HL-60 (cell line): ENCODE measurements around the gene TDRD3.

Source experiments
- DNase-seq, 2 experiments: peaks; one replicate each; pipeline ENCODE4 v3.0.0-alpha.2; 2010 to 2020; ENCODE audit warnings: low read depth in 1 of 2, low spot score in 1 of 2
- H3K27ac ChIP-seq: fragments of 250-450 bp; sonication (Bioruptor Pico); replicated peaks from 2 replicates; pipeline ENCODE4 v1.5.1; 2020; ENCODE audit warnings: mild to moderate bottlenecking, moderate library complexity
- H3K27me3 ChIP-seq: fragments of 250-450 bp; sonication (Bioruptor Pico); 2 replicates; pipeline ENCODE4 v1.5.1; 2021; ENCODE audit warnings: mild to moderate bottlenecking, moderate library complexity; ENCODE audit not compliant: insufficient read depth, poor library complexity, severe bottlenecking
- H3K4me3 ChIP-seq: replicated peaks from 2 replicates; pipeline ENCODE4 v1.5.1; 2011; ENCODE audit warnings: mild to moderate bottlenecking, control low read depth, low read length; ENCODE audit not compliant: insufficient read depth
- GABPA ChIP-seq: IDR thresholded peaks from 2 replicates; pipeline ENCODE4 v1.6.1; 2012; ENCODE audit warnings: low read depth
- POLR2AphosphoS5 ChIP-seq: IDR thresholded peaks from 2 replicates; pipeline ENCODE4 v1.6.1; 2012; ENCODE audit warnings: low read depth
- SPI1 ChIP-seq: IDR thresholded peaks from 2 replicates; pipeline ENCODE4 v1.6.1; 2012; ENCODE audit warnings: low read depth, mild to moderate bottlenecking, borderline replicate concordance
- long read RNA-seq: library from polyadenylated mRNA; unstranded; transcript quantifications from one replicate; pipeline ENCODE4 v2.0.0, GENCODE V29; 2020
- TF ChIP-seq, protein P1 (sequence below): IDR thresholded peaks from 2 replicates; pipeline ENCODE4 v1.6.1; 2012; ENCODE audit warnings: low read depth; ENCODE audit not compliant: insufficient replicate concordance
- TF ChIP-seq, protein P2 (sequence below): IDR thresholded peaks from one replicate; pipeline ENCODE4 v1.5.1; 2011; ENCODE audit warnings: low read length, control low read depth, inconsistent platforms; ENCODE audit not compliant: insufficient read depth

Gene TDRD3
- long read RNA-seq, partial matches to known transcripts: 8 of 9 reads
- long read RNA-seq, other reads (novel, unspliced or antisense): 1 of 9 reads

DNA sequence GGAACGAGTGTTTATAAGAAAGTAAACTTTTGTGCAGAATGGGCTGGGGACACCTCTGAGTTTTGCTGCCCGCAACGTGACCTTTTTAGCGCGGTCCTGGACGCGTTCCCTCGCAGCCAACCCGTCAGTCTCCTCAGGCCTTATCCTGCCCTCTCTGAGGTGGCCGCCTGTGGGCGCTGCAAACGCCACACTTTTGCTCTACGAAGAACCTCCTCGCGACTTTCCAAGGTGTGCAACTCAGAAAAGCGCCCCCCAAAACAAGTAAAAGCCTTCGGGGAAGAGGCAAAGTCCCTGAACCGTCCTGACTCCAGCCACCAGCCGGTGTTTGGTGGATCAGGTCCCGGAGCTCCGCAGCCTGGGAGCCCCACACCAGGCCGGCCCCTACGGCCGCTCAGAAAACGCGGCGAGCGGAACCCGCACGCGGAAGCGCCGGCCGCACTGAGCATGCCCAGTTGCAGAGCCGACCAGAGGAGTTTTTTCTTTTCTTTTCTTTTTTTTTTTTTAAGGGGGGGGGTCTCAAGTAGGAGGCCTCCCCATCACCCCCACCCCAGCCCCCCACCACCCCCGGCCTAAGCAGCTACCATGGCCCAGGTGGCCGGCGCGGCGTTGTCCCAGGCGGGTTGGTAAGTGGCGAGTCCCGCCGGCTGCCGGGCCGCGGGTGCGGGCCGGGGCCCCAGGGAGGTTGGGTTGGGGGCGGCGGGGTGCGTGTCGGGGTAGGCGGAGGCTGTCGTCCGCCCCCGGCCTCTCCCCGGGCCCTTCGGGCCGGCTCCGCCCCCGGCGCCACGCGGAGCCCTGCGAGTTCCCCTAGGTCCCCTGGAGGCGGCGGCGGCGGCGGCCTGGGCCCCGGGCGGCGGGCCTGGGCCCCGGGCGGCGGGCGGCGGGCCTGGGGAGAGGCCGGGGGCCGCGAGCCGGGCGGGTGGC lies at the start of gene TDRD3:
Gene TDRD3, plus strand, starts transcription at position 438 of the 921 bp plus-strand sequence. Its CDS starts 145 bp downstream, at position 583.
- Histone ChIP-seq H3K27ac (peak within 1 kb of the TSS; percentile 96), H3K4me3 (peak within 1 kb of the TSS; percentile 74), H3K27me3 (no peaks in the 10 kb centered on the region)
- TF ChIP-seq, protein P1, sequence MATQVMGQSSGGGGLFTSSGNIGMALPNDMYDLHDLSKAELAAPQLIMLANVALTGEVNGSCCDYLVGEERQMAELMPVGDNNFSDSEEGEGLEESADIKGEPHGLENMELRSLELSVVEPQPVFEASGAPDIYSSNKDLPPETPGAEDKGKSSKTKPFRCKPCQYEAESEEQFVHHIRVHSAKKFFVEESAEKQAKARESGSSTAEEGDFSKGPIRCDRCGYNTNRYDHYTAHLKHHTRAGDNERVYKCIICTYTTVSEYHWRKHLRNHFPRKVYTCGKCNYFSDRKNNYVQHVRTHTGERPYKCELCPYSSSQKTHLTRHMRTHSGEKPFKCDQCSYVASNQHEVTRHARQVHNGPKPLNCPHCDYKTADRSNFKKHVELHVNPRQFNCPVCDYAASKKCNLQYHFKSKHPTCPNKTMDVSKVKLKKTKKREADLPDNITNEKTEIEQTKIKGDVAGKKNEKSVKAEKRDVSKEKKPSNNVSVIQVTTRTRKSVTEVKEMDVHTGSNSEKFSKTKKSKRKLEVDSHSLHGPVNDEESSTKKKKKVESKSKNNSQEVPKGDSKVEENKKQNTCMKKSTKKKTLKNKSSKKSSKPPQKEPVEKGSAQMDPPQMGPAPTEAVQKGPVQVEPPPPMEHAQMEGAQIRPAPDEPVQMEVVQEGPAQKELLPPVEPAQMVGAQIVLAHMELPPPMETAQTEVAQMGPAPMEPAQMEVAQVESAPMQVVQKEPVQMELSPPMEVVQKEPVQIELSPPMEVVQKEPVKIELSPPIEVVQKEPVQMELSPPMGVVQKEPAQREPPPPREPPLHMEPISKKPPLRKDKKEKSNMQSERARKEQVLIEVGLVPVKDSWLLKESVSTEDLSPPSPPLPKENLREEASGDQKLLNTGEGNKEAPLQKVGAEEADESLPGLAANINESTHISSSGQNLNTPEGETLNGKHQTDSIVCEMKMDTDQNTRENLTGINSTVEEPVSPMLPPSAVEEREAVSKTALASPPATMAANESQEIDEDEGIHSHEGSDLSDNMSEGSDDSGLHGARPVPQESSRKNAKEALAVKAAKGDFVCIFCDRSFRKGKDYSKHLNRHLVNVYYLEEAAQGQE: no peak
- peak; percentile 63; the same call in 1 of the 2 replicates for TF ChIP-seq POLR2AphosphoS5
- TF ChIP-seq, protein P2, sequence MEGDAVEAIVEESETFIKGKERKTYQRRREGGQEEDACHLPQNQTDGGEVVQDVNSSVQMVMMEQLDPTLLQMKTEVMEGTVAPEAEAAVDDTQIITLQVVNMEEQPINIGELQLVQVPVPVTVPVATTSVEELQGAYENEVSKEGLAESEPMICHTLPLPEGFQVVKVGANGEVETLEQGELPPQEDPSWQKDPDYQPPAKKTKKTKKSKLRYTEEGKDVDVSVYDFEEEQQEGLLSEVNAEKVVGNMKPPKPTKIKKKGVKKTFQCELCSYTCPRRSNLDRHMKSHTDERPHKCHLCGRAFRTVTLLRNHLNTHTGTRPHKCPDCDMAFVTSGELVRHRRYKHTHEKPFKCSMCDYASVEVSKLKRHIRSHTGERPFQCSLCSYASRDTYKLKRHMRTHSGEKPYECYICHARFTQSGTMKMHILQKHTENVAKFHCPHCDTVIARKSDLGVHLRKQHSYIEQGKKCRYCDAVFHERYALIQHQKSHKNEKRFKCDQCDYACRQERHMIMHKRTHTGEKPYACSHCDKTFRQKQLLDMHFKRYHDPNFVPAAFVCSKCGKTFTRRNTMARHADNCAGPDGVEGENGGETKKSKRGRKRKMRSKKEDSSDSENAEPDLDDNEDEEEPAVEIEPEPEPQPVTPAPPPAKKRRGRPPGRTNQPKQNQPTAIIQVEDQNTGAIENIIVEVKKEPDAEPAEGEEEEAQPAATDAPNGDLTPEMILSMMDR: peak; percentile 81
- TF ChIP-seq SPI1: no peak
- TF ChIP-seq GABPA: peak; percentile 25; the same call in 1 of the 2 replicates
- peak; percentile 33 to 92 for DNase-seq

DNA sequence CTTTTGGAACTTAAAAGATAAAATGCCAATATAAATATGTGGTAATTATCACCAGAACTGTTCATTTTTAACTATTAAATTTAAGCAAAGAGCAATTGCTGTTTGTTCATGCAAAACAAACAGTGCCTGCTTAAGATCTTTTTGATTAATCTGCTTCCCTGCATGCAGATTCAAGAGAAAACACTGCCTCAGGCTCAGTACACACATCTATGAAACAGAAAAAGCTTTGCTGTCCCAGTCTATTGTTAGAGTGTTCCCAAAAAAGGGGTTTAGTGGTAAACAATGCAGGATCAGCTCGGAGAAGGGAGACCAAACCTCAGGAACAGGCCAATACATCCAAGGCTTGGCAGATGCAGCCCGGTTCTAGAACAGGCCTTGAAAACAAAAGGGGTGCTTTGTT lies 49.3 kb upstream of the TDRD3 start:
- no peaks in the 10 kb centered on the region for H3K27me3 ChIP-seq

DNA sequence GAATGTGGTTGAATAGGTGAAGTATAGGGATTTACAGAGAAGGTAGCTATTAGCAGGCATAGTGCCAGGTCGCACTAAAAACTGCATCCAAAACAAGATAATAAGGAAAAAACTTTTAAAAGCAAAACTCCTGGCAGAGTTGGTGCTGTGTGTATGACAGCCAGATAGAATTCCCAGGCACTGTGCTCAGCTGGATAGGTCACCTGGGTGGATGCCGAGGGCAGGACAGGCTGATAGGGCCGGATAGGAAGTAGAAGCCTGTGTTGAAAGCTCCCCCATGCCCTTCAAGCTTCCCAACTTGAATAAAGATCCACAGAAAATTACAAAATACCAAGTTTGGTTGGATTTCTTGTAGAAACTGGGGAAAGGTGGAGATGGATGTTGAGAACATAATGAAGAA lies 48.9 kb upstream of the TDRD3 start:
- Histone ChIP-seq H3K27me3 (no peaks in the 10 kb centered on the region), H3K27ac (no peak overlapping the region), H3K4me3 (no peak overlapping the region)
- DNase-seq: no peak
- TF ChIP-seq GABPA (no peak), POLR2AphosphoS5 (no peak), SPI1 (no peak)
- TF ChIP-seq, protein P1: no peak
- TF ChIP-seq, protein P2: no peak

More for the DNA sequence above, 49.3 kb upstream of the TDRD3 start:
- Histone ChIP-seq H3K4me3 (no peak overlapping the region), H3K27ac (no peak overlapping the region)
- no peak for DNase-seq
- TF ChIP-seq POLR2AphosphoS5 (no peak), SPI1 (no peak), GABPA (no peak)
- TF ChIP-seq, protein P2: no peak
- TF ChIP-seq, protein P1: no peak
